Measurements from ENCODE around the gene KCNH5. TPM values are rescaled to one million over a fixed set of nuclear protein-coding genes. Genes with fewer than 3 reads are reported as not detected.

KCNH5 gene
- polyA plus RNA-seq, 2 of the 4 experiments (the other 2 are of a cell fraction) = 0.01 TPM; not detected in 1

DNA sequence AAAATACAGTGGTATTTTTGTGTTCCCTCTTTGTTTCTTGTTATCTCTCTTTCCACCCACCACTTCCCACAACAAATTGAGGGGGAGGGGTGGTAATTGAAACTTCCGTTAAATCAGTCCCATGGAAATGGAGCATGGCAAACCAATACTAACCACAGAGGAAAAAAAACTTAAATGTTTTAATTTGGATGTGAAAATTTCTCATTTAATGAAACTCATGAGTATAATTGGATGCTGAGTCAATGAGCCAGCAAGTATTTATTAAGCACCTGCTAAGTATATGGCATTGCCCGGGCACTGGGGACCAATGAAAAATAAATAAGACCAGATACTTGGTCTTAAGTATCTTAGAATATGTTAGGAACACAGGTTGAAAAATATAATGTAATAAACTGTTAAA lies 147.5 kb downstream of the KCNH5 start:
- ATAC-seq (no peak), DNase-seq (ENCODE audit: low read depth in 1 of 2, low spot score in 1 of 2) (no peak), FAIRE-seq (no peak)
- no peak overlapping the region for H3K27ac ChIP-seq
- no peaks in the 10 kb centered on the region for H3K4me1 ChIP-seq
- no peaks in the 10 kb centered on the region for H3K9me3 ChIP-seq
- TF ChIP-seq MAFK (IDR thresholded peaks at IDR 0.05; ENCODE audit: partially characterized antibody) (no peak), KDM1A (IDR thresholded peaks at IDR 0.05; ENCODE audit: low read depth) (no peak)
- no peak overlapping the region for H3K4me2 ChIP-seq
- H3K4me3 ChIP-seq = no peak overlapping the region
- 46% methylated on average over 2 of the region's 2 CpGs for WGBS (ENCODE audit: missing lambda C conversion rate)
- ChIA-PET POLR2A (no interaction called here), CTCF (no interaction called here)

DNA sequence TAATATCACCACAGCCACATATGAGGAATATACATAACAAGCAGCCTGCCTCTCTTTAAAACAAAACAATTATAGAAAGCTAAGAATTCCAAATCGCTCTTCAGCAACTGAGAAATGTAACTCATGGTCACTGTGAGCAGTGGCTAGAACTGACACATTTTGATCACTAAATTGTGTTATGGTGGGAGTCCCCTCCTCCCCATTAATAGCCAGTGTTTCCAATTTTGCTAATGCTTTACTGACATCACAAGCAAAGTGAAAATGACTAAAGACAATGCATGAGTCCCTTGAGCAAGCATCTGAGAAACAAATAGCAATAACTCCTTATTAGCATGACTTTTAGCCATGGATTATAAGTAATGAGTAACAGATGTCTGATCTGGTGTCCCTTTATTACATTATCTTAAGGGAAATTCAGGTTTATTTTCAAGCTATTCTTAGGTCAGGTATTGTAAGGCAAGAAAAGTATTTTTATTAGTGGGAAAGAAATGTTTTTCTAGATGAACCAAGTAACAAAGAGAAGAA lies 148.3 kb downstream of the KCNH5 start:
- FAIRE-seq = no peak
- no peak for TF ChIP-seq ESRRA (IDR thresholded peaks at IDR 0.05; ENCODE audit: borderline replicate concordance, low read length)
- Histone ChIP-seq H3K4me3 (no peak overlapping the region), H3K27ac (no peak overlapping the region), H3K4me2 (no peak overlapping the region), H3K4me1 (no peaks in the 10 kb centered on the region), H3K9me3 (no peaks in the 10 kb centered on the region)
- no peak for ATAC-seq
- ChIA-PET POLR2A (no interaction called here), CTCF (no interaction called here)
- DNase-seq (ENCODE audit: low read depth in 1 of 2, low spot score in 1 of 2) = no peak
- WGBS (ENCODE audit: missing lambda C conversion rate) = 17% methylated on average over 1 of the region's 1 CpG

DNA sequence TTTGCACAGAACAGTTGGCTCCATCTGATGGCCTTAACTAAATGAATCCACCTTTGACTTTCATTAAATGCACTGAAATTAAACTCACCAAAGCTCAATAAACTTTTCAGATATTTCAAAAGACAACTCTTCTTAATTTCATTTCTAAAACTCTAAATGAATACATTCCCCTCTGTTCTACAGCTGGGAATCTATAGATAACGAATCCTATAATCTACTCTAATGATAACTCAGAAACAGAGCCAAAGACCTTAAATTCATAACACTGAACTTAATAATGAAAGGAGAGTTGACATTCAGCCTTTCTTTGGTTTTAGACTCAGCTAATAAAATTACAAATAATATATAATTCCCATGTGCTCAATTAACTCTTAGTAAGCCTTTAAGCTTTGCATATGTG lies 150.5 kb downstream of the KCNH5 start:
- 37% methylated on average over 1 of the region's 1 CpG for whole genome bisulfite sequencing (ENCODE audit: missing lambda C conversion rate)
- CTCF ChIA-PET = no interaction called here

GRCh38 chr14:62889364-62889763 lies 155.9 kb downstream of the KCNH5 start:
- Histone ChIP-seq H3K4me2 (no peak overlapping the region), H3K9me3 (no peaks in the 10 kb centered on the region), H3K4me3 (no peak overlapping the region), H3K27ac (no peak overlapping the region), H3K4me1 (no peaks in the 10 kb centered on the region)
- TF ChIP-seq CHD4 (IDR thresholded peaks at IDR 0.05; ENCODE audit: borderline replicate concordance) (no peak), EP300 (IDR thresholded peaks at IDR 0.05) (no peak), RCOR1 (IDR thresholded peaks at IDR 0.05; ENCODE audit: low read depth, low read length) (no peak), ZC3H11A (IDR thresholded peaks at IDR 0.05) (no peak), MYC (IDR thresholded peaks at IDR 0.05; ENCODE audit: borderline replicate concordance, low read length) (no peak), RFX5 (IDR thresholded peaks at IDR 0.05) (no peak), POLR2A (IDR thresholded peaks at IDR 0.05; ENCODE audit: low read length) (no peak), SREBF2 (IDR thresholded peaks at IDR 0.05) (no peak)
- 37% methylated on average over 4 of the region's 4 CpGs for WGBS (ENCODE audit: missing lambda C conversion rate)
- no peak for FAIRE-seq
- ChIA-PET POLR2A (no interaction called here), CTCF (no interaction called here)
- no peak for DNase-seq (ENCODE audit: low read depth in 1 of 2, low spot score in 1 of 2)
- ATAC-seq = no peak

More for the DNA sequence above, 150.5 kb downstream of the KCNH5 start:
- Histone ChIP-seq H3K27ac (no peak overlapping the region), H3K4me3 (no peak overlapping the region), H3K9me3 (no peaks in the 10 kb centered on the region), H3K4me2 (no peak overlapping the region), H3K4me1 (no peaks in the 10 kb centered on the region)
- FAIRE-seq (no peak), DNase-seq (ENCODE audit: low read depth in 1 of 2, low spot score in 1 of 2) (no peak), ATAC-seq (no peak)
- no peak for TF ChIP-seq PBX3 (IDR thresholded peaks at IDR 0.05)
- no peak for TF ChIP-seq JUN (IDR thresholded peaks at IDR 0.05)
- no peak for TF ChIP-seq BCL3 (IDR thresholded peaks at IDR 0.05)
- TF ChIP-seq KDM5A (IDR thresholded peaks at IDR 0.05) = no peak
- TF ChIP-seq MYC (IDR thresholded peaks at IDR 0.05; ENCODE audit: borderline replicate concordance, low read length) = no peak
- TF ChIP-seq NR3C1 (IDR thresholded peaks at IDR 0.05) = no peak
- TF ChIP-seq CHD2 (IDR thresholded peaks at IDR 0.05; ENCODE audit: low read length, partially characterized antibody) = no peak
- TF ChIP-seq CBX8 (IDR thresholded peaks at IDR 0.05) = no peak
- TF ChIP-seq SMC3 (IDR thresholded peaks at IDR 0.05) = no peak
- no peak for TF ChIP-seq ELK1 (IDR thresholded peaks at IDR 0.05; ENCODE audit: low read depth, low read length)
- TF ChIP-seq GATA3 (IDR thresholded peaks at IDR 0.05; ENCODE audit: borderline replicate concordance) = no peak
- no peak for TF ChIP-seq MAZ (IDR thresholded peaks at IDR 0.05; ENCODE audit: borderline replicate concordance, low read depth, low read length)
- no peak for TF ChIP-seq ZFP36 (IDR thresholded peaks at IDR 0.05; ENCODE audit: borderline replicate concordance, partially characterized antibody)
- TF ChIP-seq RNF2 (IDR thresholded peaks at IDR 0.05; ENCODE audit: borderline replicate concordance, low read depth) = no peak
- TF ChIP-seq POLR2A (IDR thresholded peaks at IDR 0.05; ENCODE audit: low read length) = no peak
- no peak for TF ChIP-seq BHLHE40 (IDR thresholded peaks at IDR 0.05; ENCODE audit: low read depth, low read length)
- POLR2A ChIA-PET = no interaction called here

All from A549 (cell line).